MM.1S (cell line): ENCODE data around the gene CDKN3.

Experiments used
- CTCF ChIP-seq: fragments of 300-600 bp; sonication (generic); IDR thresholded peaks from 2 replicates; pipeline ENCODE4 v1.5.1; 2016; ENCODE audit warnings: antibody characterized with exemption, low read length, mixed read lengths
- EZH2 ChIP-seq: fragments of 300-600 bp; sonication (generic); optimal IDR thresholded peaks from 2 replicates; pipeline ENCODE3; 2017; ENCODE audit warnings: low read depth, mild to moderate bottlenecking, antibody characterized with exemption, low read length, mixed read lengths

- TF ChIP-seq CTCF (no peak), EZH2 (no peak)
Observed at GRCh38 chr14:54440476-54440872, 43.7 kb downstream of the CDKN3 start.
